Adrenal gland (tissue), 12 donors: ENCODE results near the gene PATE2. TPM values are rescaled to one million over a fixed set of nuclear protein-coding genes. Genes with fewer than 3 reads are reported as not detected.

Experiments used
- DNase-seq, 7 donors: peaks; one replicate each; pipeline ENCODE4 v3.0.0-alpha.2; 2019 to 2020
- H3K27ac ChIP-seq, 5 donors: fragments of 200-600 bp; sonication (generic) in 4 of 5; 1 replicate in 3 of 5; 2 replicates in 2 of 5; pipeline versions ENCODE4 v1.5.1 to v1.8.0; 2016 to 2020; ENCODE audit warnings: mild to moderate bottlenecking in 1 of 5
- H3K27me3 ChIP-seq: fragments of 200-600 bp; 2 replicates; pipeline ENCODE4 v1.8.0; 2021
- H3K36me3 ChIP-seq, 2 donors: fragments of 200-600 bp; replicated peaks in 1 of 2; 1 replicate in 1 of 2; 2 replicates in 1 of 2; pipeline versions ENCODE4 v1.5.1 to v1.8.0; 2018 to 2022
- H3K4me1 ChIP-seq, 2 donors: fragments of 200-600 bp; replicated peaks in 1 of 2; 1 replicate in 1 of 2; 2 replicates in 1 of 2; pipeline versions ENCODE4 v1.5.1 to v1.8.0; 2018 to 2021
- H3K4me3 ChIP-seq, 4 donors: fragments of 200-600 bp; sonication (generic) in 3 of 4; one replicate each; pipeline ENCODE4 v1.5.1; 2016 to 2018
- H3K9me3 ChIP-seq, 3 donors: fragments of 200-600 bp; sonication (generic) in 1 of 3; replicated peaks in 1 of 3; 1 replicate in 2 of 3; 2 replicates in 1 of 3; pipeline versions ENCODE4 v1.5.1 to v1.8.0; 2016 to 2021
- POLR2A ChIP-seq, 2 donors: fragments of 450-650 bp; IDR thresholded peaks; one replicate each; pipeline ENCODE4 v1.6.1; 2017; ENCODE audit warnings: antibody characterized with exemption in 2 of 2, mild to moderate bottlenecking in 2 of 2, moderate library complexity in 1 of 2
- WGBS, 4 donors: extraction: QIAGEN DNeasy Blood & Tissue Kit in 2 of 4; methylation state at CpG; one replicate each; pipeline versions ENCODE4 v1.1.5 to v1.1.7; 2013 to 2017; 5-methylcytosine and 5-hydroxymethylcytosine counted together
- intact Hi-C, 2 donors: fragments of 100-400 bp; cut with DNase I; formaldehyde crosslinking; loops; one replicate each; pipeline versions ENCODE4 v1.14.1 to v1.15.0; 2022 to 2023
- polyA plus RNA-seq, 3 donors: library from polyadenylated mRNA; stranded (reverse); fragments of 200-250 nt in 2 of 3; fragments of 350-450 nt in 1 of 3; fragmentation: Illumina TruSeq in 1 of 3; extraction: RNeasy Lipid Tissue Mini Kit (QIAGEN cat#74804) in 1 of 3; gene quantifications; one replicate each; pipeline ENCODE4 v1.2.3, GENCODE V29; 2013 to 2014
- total RNA-seq, 9 donors: library from RNA; depleted of rRNA in 4 of 9; stranded (reverse); fragments of >200 nt in 4 of 9; fragments of 120-200 nt in 1 of 9; fragmentation: NEBNext Ultra II Directional in 1 of 9; extraction: Animal tissue kit (Norgen Biotek cat#: 25700) in 1 of 9; gene quantifications; one replicate each; pipeline versions ENCODE4 v1.1.0 to v1.2.4, GENCODE V29; 2013 to 2023
- TF ChIP-seq, protein P1 (sequence below), 6 experiments: fragments of 450-650 bp in 4 of 6; fragments of 200-600 bp in 2 of 6; sonication (generic) in 1 of 6; IDR thresholded peaks; 1 replicate in 5 of 6; 2 replicates in 1 of 6; pipeline versions ENCODE4 v1.5.1 to v1.8.0; 2016 to 2021; ENCODE audit warnings: antibody characterized with exemption in 6 of 6, mild to moderate bottlenecking in 2 of 6, moderate library complexity in 1 of 6
- donor health status: healthy with polysubstance abuse.
- donor health status: Bipolar disorder and iron deficiency.
- donor health status: DM: yes; HTN: yes; CAD: no.
- donor health status: DM: no; HTN: no; CAD: no.
- donor health status: DM: no; HTN: no; CAD: no.
- donor health status: DM: yes; HTN: yes; CAD: no.

PATE2 gene
- total and polyA plus RNA-seq, 12 donors, result 0.39 to 0.44 TPM; not detected in 10

DNA sequence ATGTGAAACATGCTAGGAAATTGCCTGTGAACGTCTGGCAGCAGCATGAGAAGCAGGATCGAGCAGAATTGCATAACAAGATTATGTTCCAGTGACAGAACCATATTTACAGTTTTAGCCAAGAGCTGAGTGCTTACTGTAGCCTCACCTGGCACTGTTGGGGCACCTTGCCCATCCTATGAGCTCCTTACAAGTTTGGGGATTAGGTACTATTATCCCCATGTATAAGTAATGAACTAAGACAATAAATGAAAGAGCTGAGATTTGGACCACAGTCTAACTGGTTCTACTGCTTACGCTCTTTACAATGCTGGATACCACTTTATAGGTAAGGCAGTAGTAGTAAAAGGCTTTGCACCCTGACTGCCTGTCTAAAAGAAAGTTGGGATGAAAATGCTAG, 49.7 kb downstream of the PATE2 start:
- Histone ChIP-seq H3K9me3 (no peaks in the 10 kb centered on the region), H3K27ac (no peak overlapping the region), H3K36me3 (no peaks in the 10 kb centered on the region), H3K4me3 (no peak overlapping the region), H3K4me1 (no peaks in the 10 kb centered on the region), H3K27me3 (no peaks in the 10 kb centered on the region)
- intact Hi-C loops, result no loop called here
- TF ChIP-seq, protein P1, sequence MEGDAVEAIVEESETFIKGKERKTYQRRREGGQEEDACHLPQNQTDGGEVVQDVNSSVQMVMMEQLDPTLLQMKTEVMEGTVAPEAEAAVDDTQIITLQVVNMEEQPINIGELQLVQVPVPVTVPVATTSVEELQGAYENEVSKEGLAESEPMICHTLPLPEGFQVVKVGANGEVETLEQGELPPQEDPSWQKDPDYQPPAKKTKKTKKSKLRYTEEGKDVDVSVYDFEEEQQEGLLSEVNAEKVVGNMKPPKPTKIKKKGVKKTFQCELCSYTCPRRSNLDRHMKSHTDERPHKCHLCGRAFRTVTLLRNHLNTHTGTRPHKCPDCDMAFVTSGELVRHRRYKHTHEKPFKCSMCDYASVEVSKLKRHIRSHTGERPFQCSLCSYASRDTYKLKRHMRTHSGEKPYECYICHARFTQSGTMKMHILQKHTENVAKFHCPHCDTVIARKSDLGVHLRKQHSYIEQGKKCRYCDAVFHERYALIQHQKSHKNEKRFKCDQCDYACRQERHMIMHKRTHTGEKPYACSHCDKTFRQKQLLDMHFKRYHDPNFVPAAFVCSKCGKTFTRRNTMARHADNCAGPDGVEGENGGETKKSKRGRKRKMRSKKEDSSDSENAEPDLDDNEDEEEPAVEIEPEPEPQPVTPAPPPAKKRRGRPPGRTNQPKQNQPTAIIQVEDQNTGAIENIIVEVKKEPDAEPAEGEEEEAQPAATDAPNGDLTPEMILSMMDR (IDR thresholded peaks at IDR 0.05), result no peak
- TF ChIP-seq POLR2A (IDR thresholded peaks at IDR 0.05), result no peak
- WGBS, 4 donors, result 76 to 83% (median 78%) methylated on average over 3 of the region's 3 CpGs
- DNase-seq, result no peak

Other genes starting within 250 kb of the PATE2 start
- gene EI24, start 209.4 kb downstream of the PATE2 start, total RNA-seq, result 10 to 100 TPM; 39.8 to 55.7 (median 47.1) TPM
- gene EI24, start 209.4 kb downstream of the PATE2 start, polyA plus RNA-seq, result 10 to 100 TPM; 19.0 to 65.6 (median 23.5) TPM
- 100 to 1,000 TPM in 7 of 9 donors, 10 to 100 TPM in 2; 79.2 to 175 (median 116) TPM for gene STT3A, start 186.0 kb downstream of the PATE2 start, total RNA-seq
- 100 to 1,000 TPM in 1 of 3 donors, 10 to 100 TPM in 2; 28.4 to 208 (median 35.6) TPM for gene STT3A, start 186.0 kb downstream of the PATE2 start, polyA plus RNA-seq
- 10 to 100 TPM in 1 of 9 donors, 1 to 10 TPM in 8; 1.2 to 13.8 (median 2.3) TPM for gene CHEK1, start 153.7 kb downstream of the PATE2 start, total RNA-seq
- gene CHEK1, start 153.7 kb downstream of the PATE2 start, polyA plus RNA-seq, result 1 to 10 TPM in 1 of 3 donors, under 1 TPM in 2; 0.51 to 3.3 (median 0.72) TPM
- gene ACRV1, start 98.0 kb downstream of the PATE2 start, total RNA-seq, result under 1 TPM in 1 of 9 donors, not detected in 8; 0.06 TPM
- under 1 TPM in 1 of 3 donors, not detected in 2; 0.16 TPM for gene ACRV1, start 98.0 kb downstream of the PATE2 start, polyA plus RNA-seq
- gene PATE1, start 32.5 kb downstream of the PATE2 start, total RNA-seq, result not detected
- gene PATE1, start 32.5 kb downstream of the PATE2 start, polyA plus RNA-seq, result not detected
- gene PATE3, start 9.3 kb upstream of the PATE2 start, total RNA-seq, result not detected
- gene PATE3, start 9.3 kb upstream of the PATE2 start, polyA plus RNA-seq, result not detected
- not detected for gene PATE4, start 54.5 kb upstream of the PATE2 start, total RNA-seq
- not detected for gene PATE4, start 54.5 kb upstream of the PATE2 start, polyA plus RNA-seq
- gene HYLS1, start 108.8 kb upstream of the PATE2 start, total RNA-seq, result 1 to 10 TPM; 1.8 to 8.4 (median 4.8) TPM
- 1 to 10 TPM; 2.7 to 5.6 (median 3.2) TPM for gene HYLS1, start 108.8 kb upstream of the PATE2 start, polyA plus RNA-seq
- gene PUS3, start 124.4 kb upstream of the PATE2 start, total RNA-seq, result 10 to 100 TPM in 7 of 9 donors, 1 to 10 TPM in 2; 5.8 to 23.7 (median 15.0) TPM
- 10 to 100 TPM; 11.7 to 37.9 (median 16.4) TPM for gene PUS3, start 124.4 kb upstream of the PATE2 start, polyA plus RNA-seq
- 1 to 10 TPM in 2 of 9 donors, under 1 TPM in 4, not detected in 3; 0.18 to 7.4 (median 0.90) TPM for gene DDX25, start 125.7 kb upstream of the PATE2 start, total RNA-seq
- gene DDX25, start 125.7 kb upstream of the PATE2 start, polyA plus RNA-seq, result 1 to 10 TPM in 2 of 3 donors, under 1 TPM in 1; 0.88 to 3.6 (median 2.5) TPM
- gene VSIG10L2, start 167.2 kb upstream of the PATE2 start, total RNA-seq, result not detected
- gene VSIG10L2, start 167.2 kb upstream of the PATE2 start, polyA plus RNA-seq, result under 1 TPM in 2 of 3 donors, not detected in 1; 0.08 to 0.44 TPM